Activated CD8-positive, alpha-beta T cell treated with anti-CD3 and anti-CD28 coated beads for 36 hours (primary cell): ENCODE results near the gene STAG1. TPM values are rescaled to one million over a fixed set of nuclear protein-coding genes. Genes with fewer than 3 reads are reported as not detected.
"Not testable (repeated sequence)": the region's sequence is repeated elsewhere in the genome, so short reads cannot be mapped to it uniquely, and the experiment has no call there.

ENCODE experiments used
- ATAC-seq: fragments of 200-7000 bp; cut with Tn5 transposase; one replicate; pipeline ENCODE4 v1.10.0; 2021; ENCODE audit warnings: mild to moderate bottlenecking, moderate library complexity
- CTCF ChIA-PET: fragments of 350-600 bp; sonication (Branson Sonifier 250); formaldehyde crosslinking; loops from one replicate; lab custom pipeline; 2021; ENCODE audit warnings: antibody characterized with exemption; lab: Charles Lee
- POLR2A ChIA-PET: fragments of 350-600 bp; sonication (Branson Sonifier 250); formaldehyde crosslinking; loops from one replicate; lab custom pipeline; 2021; ENCODE audit warnings: antibody characterized with exemption; lab: Charles Lee
- DNase-seq: peaks from one replicate; pipeline ENCODE4 v3.0.0-alpha.2; 2020
- H3K27ac Mint-ChIP-seq: one replicate; pipeline ENCODE4 v1.8.0; 2021; ENCODE audit warnings: mild to moderate bottlenecking, mixed read lengths
- H3K27me3 Mint-ChIP-seq: one replicate; pipeline ENCODE4 v1.8.0; 2021; ENCODE audit warnings: mixed read lengths
- H3K36me3 Mint-ChIP-seq: one replicate; pipeline ENCODE4 v1.8.0; 2021; ENCODE audit warnings: low read depth, mixed read lengths
- H3K4me1 Mint-ChIP-seq: one replicate; pipeline ENCODE4 v1.8.0; 2021; ENCODE audit warnings: low read depth, mixed read lengths
- H3K4me3 Mint-ChIP-seq: one replicate; pipeline ENCODE4 v1.8.0; 2021; ENCODE audit warnings: mild to moderate bottlenecking, moderate library complexity, mixed read lengths
- H3K9me3 Mint-ChIP-seq: one replicate; pipeline ENCODE4 v1.8.0; 2021; ENCODE audit warnings: mixed read lengths
- CTCF ChIP-seq: fragments of 200-600 bp; IDR thresholded peaks from one replicate; pipeline ENCODE4 v1.8.0; 2022; ENCODE audit warnings: antibody characterized with exemption, mild to moderate bottlenecking
- intact Hi-C: fragments of 100-400 bp; cut with micrococcal nuclease; formaldehyde crosslinking; loops from one replicate; pipeline ENCODE4 v1.10.0; 2022
- total RNA-seq, 2 experiments: library from RNA; stranded (reverse); gene quantifications; one replicate each; pipeline ENCODE4 v1.2.3, GENCODE V29; 2021

STAG1 gene
- total RNA-seq, 2 experiments from 2014 or later: 32.5 to 32.8 TPM

GRCh38 chr3:136644212-136644611 lies 108.0 kb downstream of the STAG1 start:
- intact Hi-C loops: no loop called here
- Mint-ChIP-seq H3K27ac (no peak overlapping the region), H3K4me3 (no peak overlapping the region), H3K4me1 (peaks cover 21% of the 10 kb centered on the region), H3K27me3 (no peaks in the 10 kb centered on the region), H3K36me3 (peaks cover 3% of the 10 kb centered on the region), H3K9me3 (no peaks in the 10 kb centered on the region)
- DNase-seq (no peak), ATAC-seq (no peak)
- ChIA-PET CTCF (interaction anchor here (0.9 kb wide), 1 partner anchor 13 kb away, joined by 3 read pairs; no protein-coding TSS in a partner anchor), POLR2A (no interaction called here)
- no peak for TF ChIP-seq CTCF

- CTCF ChIA-PET, H3K27me3 Mint-ChIP-seq, H3K36me3 Mint-ChIP-seq, DNase-seq, intact Hi-C loops, H3K9me3 Mint-ChIP-seq, H3K27ac Mint-ChIP-seq, POLR2A ChIA-PET, ATAC-seq, H3K4me3 Mint-ChIP-seq: not testable (repeated sequence)
- peaks cover 17% of the 10 kb centered on the region for H3K4me1 Mint-ChIP-seq
Measured at GRCh38 chr3:136643380-136643779, 108.8 kb downstream of the STAG1 start.

- DNase-seq (no peak), ATAC-seq (no peak)
- CTCF ChIA-PET: interaction anchor here (1.4 kb wide), 1 partner anchor 11 kb away, joined by 3 read pairs; no protein-coding TSS in a partner anchor
- Mint-ChIP-seq H3K9me3 (no peaks in the 10 kb centered on the region), H3K27me3 (no peaks in the 10 kb centered on the region), H3K27ac (no peak overlapping the region), H3K4me1 (peaks cover 16% of the 10 kb centered on the region), H3K36me3 (peaks cover 5% of the 10 kb centered on the region), H3K4me3 (no peak overlapping the region)
- intact Hi-C loops: no loop called here
- POLR2A ChIA-PET: no interaction called here
- TF ChIP-seq CTCF: no peak
Measured at GRCh38 chr3:136642711-136643110, 109.5 kb downstream of the STAG1 start.

- ATAC-seq (no peak), DNase-seq (no peak)
- Mint-ChIP-seq H3K27ac (no peak overlapping the region), H3K27me3 (no peaks in the 10 kb centered on the region), H3K4me3 (no peak overlapping the region), H3K36me3 (peaks cover 8% of the 10 kb centered on the region), H3K4me1 (peaks cover 16% of the 10 kb centered on the region), H3K9me3 (peaks cover 2% of the 10 kb centered on the region)
- intact Hi-C loops: no loop called here
- TF ChIP-seq CTCF: no peak
- POLR2A ChIA-PET: no interaction called here
- CTCF ChIA-PET: interaction anchor here (1.9 kb wide), 1 partner anchor 10 kb away, joined by 7 read pairs; no protein-coding TSS in a partner anchor
Measured at GRCh38 chr3:136639069-136639468, 113.1 kb downstream of the STAG1 start.

GRCh38 chr3:136637176-136637575 lies 115.0 kb downstream of the STAG1 start:
- ChIA-PET CTCF (interaction anchor here (1.8 to 1.9 kb wide), 2 partner anchors 8 to 115 kb away, joined by 3 to 7 read pairs; partner anchors contain the start of gene STAG1), POLR2A (interaction anchor here (0.6 kb wide), 1 partner anchor 136 kb away, joined by 3 read pairs; no protein-coding TSS in a partner anchor)
- no peak for DNase-seq
- peaks cover 25% of the 10 kb centered on the region for H3K4me1 Mint-ChIP-seq
- no peak overlapping the region for H3K27ac Mint-ChIP-seq
- H3K9me3 Mint-ChIP-seq: peaks cover 2% of the 10 kb centered on the region
- H3K4me3 Mint-ChIP-seq: no peak overlapping the region
- peaks cover 8% of the 10 kb centered on the region for H3K36me3 Mint-ChIP-seq
- no peaks in the 10 kb centered on the region for H3K27me3 Mint-ChIP-seq
- intact Hi-C loops: no loop called here
- no peak for ATAC-seq
- TF ChIP-seq CTCF: no peak
